Loucy (cell line): ENCODE data around the gene RAI1.

Experiments used
- CTCF ChIP-seq: fragments of 200-600 bp; sonication (generic); conservative IDR thresholded peaks from 2 replicates; pipeline ENCODE4 v1.5.1; 2014; ENCODE audit warnings: mild to moderate bottlenecking, antibody characterized with exemption, low read length
- EZH2phosphoT487 ChIP-seq: fragments of 200-600 bp; IDR thresholded peaks from 2 replicates; pipeline ENCODE4 v1.6.1; 2018; ENCODE audit warnings: antibody characterized with exemption, mild to moderate bottlenecking, moderate library complexity, borderline replicate concordance

GRCh38 chr17:17663160-17664063 lies 17.8 kb upstream of the RAI1 start:
- TF ChIP-seq CTCF (no peak), EZH2phosphoT487 (no peak)
